ENCODE data around the gene ATP8B1. TPM values are rescaled to one million over a fixed set of nuclear protein-coding genes. Genes with fewer than 3 reads are reported as not detected.
A peak's percentile ranks its signal among the peaks of the same experiment; 100 is the strongest.

The ATP8B1 gene
- total RNA-seq, 1 donor from 2014 or later: 0.07 TPM

GRCh38 chr18:57715671-57716070, 87.4 kb downstream of the ATP8B1 start:
- Mint-ChIP-seq H3K9me3 (ENCODE audit: unreplicated experiment) (peaks cover 10% of the 10 kb centered on the region), H3K4me3 (ENCODE audit: unreplicated experiment) (no peak overlapping the region), H3K27ac (ENCODE audit: unreplicated experiment) (no peak overlapping the region), H3K36me3 (ENCODE audit: unreplicated experiment) (peaks cover 22% of the 10 kb centered on the region), H3K27me3 (ENCODE audit: unreplicated experiment) (peaks cover 4% of the 10 kb centered on the region), H3K4me1 (ENCODE audit: low read depth, unreplicated experiment) (peaks cover 4% of the 10 kb centered on the region)
- no peak for DNase-seq
- TF ChIP-seq CTCF (IDR thresholded peaks at IDR 0.05; ENCODE audit: partially characterized antibody, unreplicated experiment): no peak

- Mint-ChIP-seq H3K9me3 (ENCODE audit: unreplicated experiment) (peaks cover 15% of the 10 kb centered on the region), H3K36me3 (ENCODE audit: unreplicated experiment) (peaks cover 22% of the 10 kb centered on the region)
These were observed 88.0 kb downstream of the ATP8B1 start for GRCh38 chr18:57715073-57715472.

GRCh38 chr18:57710226-57710625, 92.9 kb downstream of the ATP8B1 start:
- Mint-ChIP-seq H3K4me1 (ENCODE audit: low read depth, unreplicated experiment) (peaks cover 27% of the 10 kb centered on the region), H3K27ac (ENCODE audit: unreplicated experiment) (peak overlapping the region; percentile 91), H3K4me3 (ENCODE audit: unreplicated experiment) (peak overlapping the region; percentile 53), H3K9me3 (ENCODE audit: unreplicated experiment) (peaks cover 16% of the 10 kb centered on the region), H3K27me3 (ENCODE audit: unreplicated experiment) (peaks cover 10% of the 10 kb centered on the region), H3K36me3 (ENCODE audit: unreplicated experiment) (peaks cover 8% of the 10 kb centered on the region)
- no peak for TF ChIP-seq CTCF (IDR thresholded peaks at IDR 0.05; ENCODE audit: partially characterized antibody, unreplicated experiment)
- DNase-seq: peak; percentile 60

More at GRCh38 chr18:57715073-57715472, 88.0 kb downstream of the ATP8B1 start:
- Mint-ChIP-seq H3K4me1 (ENCODE audit: low read depth, unreplicated experiment) (peaks cover 9% of the 10 kb centered on the region), H3K27ac (ENCODE audit: unreplicated experiment) (no peak overlapping the region), H3K27me3 (ENCODE audit: unreplicated experiment) (peaks cover 9% of the 10 kb centered on the region), H3K4me3 (ENCODE audit: unreplicated experiment) (no peak overlapping the region)
- DNase-seq: no peak
- TF ChIP-seq CTCF (IDR thresholded peaks at IDR 0.05; ENCODE audit: partially characterized antibody, unreplicated experiment): no peak

- Mint-ChIP-seq H3K27me3 (ENCODE audit: unreplicated experiment) (peaks cover 10% of the 10 kb centered on the region), H3K27ac (ENCODE audit: unreplicated experiment) (peak overlapping the region; percentile 91), H3K4me1 (ENCODE audit: low read depth, unreplicated experiment) (peaks cover 27% of the 10 kb centered on the region), H3K9me3 (ENCODE audit: unreplicated experiment) (peaks cover 14% of the 10 kb centered on the region), H3K4me3 (ENCODE audit: unreplicated experiment) (no peak overlapping the region), H3K36me3 (ENCODE audit: unreplicated experiment) (no peaks in the 10 kb centered on the region)
- DNase-seq: no peak
- TF ChIP-seq CTCF (IDR thresholded peaks at IDR 0.05; ENCODE audit: partially characterized antibody, unreplicated experiment): no peak
These were observed 93.8 kb downstream of the ATP8B1 start for GRCh38 chr18:57709335-57709734.

- Mint-ChIP-seq H3K36me3 (ENCODE audit: unreplicated experiment) (no peaks in the 10 kb centered on the region), H3K27ac (ENCODE audit: unreplicated experiment) (peak overlapping the region; percentile 79), H3K4me3 (ENCODE audit: unreplicated experiment) (peak overlapping the region; percentile 45), H3K4me1 (ENCODE audit: low read depth, unreplicated experiment) (peaks cover 27% of the 10 kb centered on the region), H3K9me3 (ENCODE audit: unreplicated experiment) (peaks cover 14% of the 10 kb centered on the region), H3K27me3 (ENCODE audit: unreplicated experiment) (peaks cover 8% of the 10 kb centered on the region)
- TF ChIP-seq CTCF (IDR thresholded peaks at IDR 0.05; ENCODE audit: partially characterized antibody, unreplicated experiment): no peak
- DNase-seq: no peak
These were observed 94.8 kb downstream of the ATP8B1 start for GRCh38 chr18:57708288-57708687.

Data from glutamatergic neuron (in vitro differentiated cells).